Brain microvascular endothelial cell (primary cell): ENCODE data around the gene MCTP2.

Source experiments
- DNase-seq: peaks from one replicate; pipeline ENCODE4 v3.0.0-alpha.2; 2020
- H3K27ac ChIP-seq: fragments of 250-450 bp; sonication (Bioruptor Pico); 2 replicates; pipeline ENCODE4 v1.5.1; 2020; ENCODE audit warnings: mild to moderate bottlenecking, moderate library complexity
- H3K27me3 ChIP-seq: fragments of 250-450 bp; sonication (Bioruptor Pico); replicated peaks from 2 replicates; pipeline ENCODE4 v1.5.1; 2020; ENCODE audit warnings: mild to moderate bottlenecking
- H3K36me3 ChIP-seq: fragments of 250-450 bp; sonication (Bioruptor Pico); replicated peaks from 2 replicates; pipeline ENCODE4 v1.5.1; 2020; ENCODE audit warnings: mild to moderate bottlenecking
- H3K4me3 ChIP-seq: 2 replicates; pipeline ENCODE4 v1.5.1; 2011; ENCODE audit warnings: low read depth, mild to moderate bottlenecking, control low read depth, low read length, moderate library complexity
- CTCF ChIP-seq: IDR thresholded peaks from 2 replicates; pipeline ENCODE4 v1.5.1; 2011; ENCODE audit warnings: low read depth, mild to moderate bottlenecking, moderate library complexity, low read length, control low read depth, inconsistent platforms; ENCODE audit errors: missing control alignments
- in situ Hi-C: cut with HindIII; loops from 2 replicates; pipeline ENCODE4 v1.10.0; 2017; ENCODE audit warnings: low sequenced_read_pairs, low pct_ligation_motif_present

MCTP2 gene

GRCh38 chr15:94259121-94259751 lies 27.9 kb downstream of the MCTP2 start:
- no peak for TF ChIP-seq CTCF
- Histone ChIP-seq H3K4me3 (no peak overlapping the region), H3K27me3 (no peaks in the 10 kb centered on the region), H3K36me3 (no peaks in the 10 kb centered on the region), H3K27ac (no peak overlapping the region)
- DNase-seq: no peak
- in situ Hi-C loops: no loop called here

GRCh38 chr15:94259863-94260262 lies 28.5 kb downstream of the MCTP2 start:
- TF ChIP-seq CTCF: no peak
- DNase-seq: no peak
- in situ Hi-C loops: no loop called here
- H3K36me3 ChIP-seq: no peaks in the 10 kb centered on the region
- H3K27ac ChIP-seq: no peak overlapping the region
- no peak overlapping the region for H3K4me3 ChIP-seq
- no peaks in the 10 kb centered on the region for H3K27me3 ChIP-seq

GRCh38 chr15:94262201-94262600 lies 30.8 kb downstream of the MCTP2 start:
- Histone ChIP-seq H3K4me3 (no peak overlapping the region), H3K27ac (no peak overlapping the region), H3K27me3 (no peaks in the 10 kb centered on the region), H3K36me3 (no peaks in the 10 kb centered on the region)
- in situ Hi-C loops: no loop called here
- no peak for TF ChIP-seq CTCF
- no peak for DNase-seq

- in situ Hi-C loops: no loop called here
- no peaks in the 10 kb centered on the region for H3K36me3 ChIP-seq
- H3K27ac ChIP-seq: no peak overlapping the region
- H3K4me3 ChIP-seq: no peak overlapping the region
- DNase-seq: peak; percentile 9
- no peak for TF ChIP-seq CTCF
- H3K27me3 ChIP-seq: no peaks in the 10 kb centered on the region
These were observed 32.2 kb downstream of the MCTP2 start for GRCh38 chr15:94263341-94264273.

GRCh38 chr15:94265009-94265408 lies 33.6 kb downstream of the MCTP2 start:
- no peaks in the 10 kb centered on the region for H3K36me3 ChIP-seq
- H3K27ac ChIP-seq: no peak overlapping the region
- in situ Hi-C loops: no loop called here
- no peak for TF ChIP-seq CTCF
- H3K4me3 ChIP-seq: no peak overlapping the region
- no peaks in the 10 kb centered on the region for H3K27me3 ChIP-seq
- peak; percentile 17 for DNase-seq
